ENCODE results near the gene SGSM1.

DNA sequence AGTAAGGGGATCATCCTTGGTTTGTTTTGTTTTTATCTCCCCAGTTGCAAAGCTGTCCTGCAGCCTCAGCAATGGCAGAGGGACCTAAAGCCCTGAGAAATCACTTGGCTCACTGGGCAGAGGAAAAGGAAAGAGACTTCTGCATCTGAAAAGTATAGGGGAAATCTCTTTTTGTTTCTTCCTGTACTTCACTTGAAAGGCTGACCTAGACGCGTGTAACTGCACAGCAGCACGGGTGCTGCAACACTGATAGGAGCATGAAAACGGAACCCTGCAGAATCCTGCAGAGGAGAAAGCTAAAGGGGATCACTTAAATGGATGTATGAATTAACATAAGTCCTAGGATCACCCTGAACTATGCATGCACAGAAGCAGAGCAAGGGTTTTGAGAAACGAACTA, 29.5 kb upstream of the SGSM1 start:
- TF ChIP-seq, protein P1, sequence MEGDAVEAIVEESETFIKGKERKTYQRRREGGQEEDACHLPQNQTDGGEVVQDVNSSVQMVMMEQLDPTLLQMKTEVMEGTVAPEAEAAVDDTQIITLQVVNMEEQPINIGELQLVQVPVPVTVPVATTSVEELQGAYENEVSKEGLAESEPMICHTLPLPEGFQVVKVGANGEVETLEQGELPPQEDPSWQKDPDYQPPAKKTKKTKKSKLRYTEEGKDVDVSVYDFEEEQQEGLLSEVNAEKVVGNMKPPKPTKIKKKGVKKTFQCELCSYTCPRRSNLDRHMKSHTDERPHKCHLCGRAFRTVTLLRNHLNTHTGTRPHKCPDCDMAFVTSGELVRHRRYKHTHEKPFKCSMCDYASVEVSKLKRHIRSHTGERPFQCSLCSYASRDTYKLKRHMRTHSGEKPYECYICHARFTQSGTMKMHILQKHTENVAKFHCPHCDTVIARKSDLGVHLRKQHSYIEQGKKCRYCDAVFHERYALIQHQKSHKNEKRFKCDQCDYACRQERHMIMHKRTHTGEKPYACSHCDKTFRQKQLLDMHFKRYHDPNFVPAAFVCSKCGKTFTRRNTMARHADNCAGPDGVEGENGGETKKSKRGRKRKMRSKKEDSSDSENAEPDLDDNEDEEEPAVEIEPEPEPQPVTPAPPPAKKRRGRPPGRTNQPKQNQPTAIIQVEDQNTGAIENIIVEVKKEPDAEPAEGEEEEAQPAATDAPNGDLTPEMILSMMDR (IDR thresholded peaks at IDR 0.05 in 2 of 3, conservative IDR thresholded peaks at IDR 0.05 in 1 of 3; ENCODE audit: borderline replicate concordance in 1 of 3, insufficient read depth in 1 of 3, low read depth in 2 of 3, low read length in 2 of 3) = no peak
- no peak for TF ChIP-seq POLR2A (IDR thresholded peaks at IDR 0.05; ENCODE audit: borderline replicate concordance, extremely low read depth, insufficient read depth, insufficient read length)
- no peak for TF ChIP-seq ELF1 (IDR thresholded peaks at IDR 0.05; ENCODE audit: borderline replicate concordance, low read depth)
- no peak for TF ChIP-seq FOSL1 (IDR thresholded peaks at IDR 0.05; ENCODE audit: low read depth)
- no peak for TF ChIP-seq YY1 (IDR thresholded peaks at IDR 0.05; ENCODE audit: extremely low read depth, insufficient replicate concordance, low read depth, low read length)
- TF ChIP-seq, protein P2, sequence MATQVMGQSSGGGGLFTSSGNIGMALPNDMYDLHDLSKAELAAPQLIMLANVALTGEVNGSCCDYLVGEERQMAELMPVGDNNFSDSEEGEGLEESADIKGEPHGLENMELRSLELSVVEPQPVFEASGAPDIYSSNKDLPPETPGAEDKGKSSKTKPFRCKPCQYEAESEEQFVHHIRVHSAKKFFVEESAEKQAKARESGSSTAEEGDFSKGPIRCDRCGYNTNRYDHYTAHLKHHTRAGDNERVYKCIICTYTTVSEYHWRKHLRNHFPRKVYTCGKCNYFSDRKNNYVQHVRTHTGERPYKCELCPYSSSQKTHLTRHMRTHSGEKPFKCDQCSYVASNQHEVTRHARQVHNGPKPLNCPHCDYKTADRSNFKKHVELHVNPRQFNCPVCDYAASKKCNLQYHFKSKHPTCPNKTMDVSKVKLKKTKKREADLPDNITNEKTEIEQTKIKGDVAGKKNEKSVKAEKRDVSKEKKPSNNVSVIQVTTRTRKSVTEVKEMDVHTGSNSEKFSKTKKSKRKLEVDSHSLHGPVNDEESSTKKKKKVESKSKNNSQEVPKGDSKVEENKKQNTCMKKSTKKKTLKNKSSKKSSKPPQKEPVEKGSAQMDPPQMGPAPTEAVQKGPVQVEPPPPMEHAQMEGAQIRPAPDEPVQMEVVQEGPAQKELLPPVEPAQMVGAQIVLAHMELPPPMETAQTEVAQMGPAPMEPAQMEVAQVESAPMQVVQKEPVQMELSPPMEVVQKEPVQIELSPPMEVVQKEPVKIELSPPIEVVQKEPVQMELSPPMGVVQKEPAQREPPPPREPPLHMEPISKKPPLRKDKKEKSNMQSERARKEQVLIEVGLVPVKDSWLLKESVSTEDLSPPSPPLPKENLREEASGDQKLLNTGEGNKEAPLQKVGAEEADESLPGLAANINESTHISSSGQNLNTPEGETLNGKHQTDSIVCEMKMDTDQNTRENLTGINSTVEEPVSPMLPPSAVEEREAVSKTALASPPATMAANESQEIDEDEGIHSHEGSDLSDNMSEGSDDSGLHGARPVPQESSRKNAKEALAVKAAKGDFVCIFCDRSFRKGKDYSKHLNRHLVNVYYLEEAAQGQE (IDR thresholded peaks at IDR 0.05; ENCODE audit: low read depth) = no peak
- no peak for TF ChIP-seq SP1 (IDR thresholded peaks at IDR 0.05; ENCODE audit: low read depth)
- no peak for TF ChIP-seq ZFX (IDR thresholded peaks at IDR 0.05)
- TF ChIP-seq JUND (IDR thresholded peaks at IDR 0.05) = no peak
- TF ChIP-seq EZH2 (IDR thresholded peaks at IDR 0.05) = no peak
- TF ChIP-seq, protein P3, sequence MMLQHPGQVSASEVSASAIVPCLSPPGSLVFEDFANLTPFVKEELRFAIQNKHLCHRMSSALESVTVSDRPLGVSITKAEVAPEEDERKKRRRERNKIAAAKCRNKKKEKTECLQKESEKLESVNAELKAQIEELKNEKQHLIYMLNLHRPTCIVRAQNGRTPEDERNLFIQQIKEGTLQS (IDR thresholded peaks at IDR 0.05) = no peak
